Measurements from ENCODE around the gene ANAPC13.

ANAPC13 gene

GRCh38 chr3:134481166-134481565, 4.6 kb downstream of the ANAPC13 start:
- no peak for DNase-seq

GRCh38 chr3:134480546-134480945, 5.2 kb downstream of the ANAPC13 start:
- no peak for DNase-seq

- no peak for DNase-seq
These were observed 7.8 kb downstream of the ANAPC13 start for GRCh38 chr3:134477938-134478337.

- no peak for DNase-seq
These were observed 8.8 kb downstream of the ANAPC13 start for GRCh38 chr3:134477002-134477401.

- no peak for DNase-seq
These were observed 9.5 kb downstream of the ANAPC13 start for GRCh38 chr3:134476306-134476705.

- DNase-seq = no peak
These were observed 10.8 kb downstream of the ANAPC13 start for GRCh38 chr3:134474956-134475355.

- peak; percentile 71 for DNase-seq
These were observed 11.8 kb downstream of the ANAPC13 start for GRCh38 chr3:134473868-134474546.

- no peak for DNase-seq
These were observed 13.0 kb downstream of the ANAPC13 start for GRCh38 chr3:134472831-134473230.

GRCh38 chr3:134471521-134472193, 14.1 kb downstream of the ANAPC13 start:
- DNase-seq = no peak

- no peak for DNase-seq
These were observed 17.3 kb downstream of the ANAPC13 start for GRCh38 chr3:134468519-134468918.

- no peak for DNase-seq
These were observed 19.5 kb downstream of the ANAPC13 start for GRCh38 chr3:134466331-134466730.

- DNase-seq = no peak
These were observed 21.0 kb downstream of the ANAPC13 start for GRCh38 chr3:134464689-134465365.

- no peak for DNase-seq
These were observed 21.6 kb downstream of the ANAPC13 start for GRCh38 chr3:134464064-134464688.

- DNase-seq = no peak
These were observed 22.1 kb downstream of the ANAPC13 start for GRCh38 chr3:134463676-134464063.

- DNase-seq = no peak
These were observed 23.3 kb downstream of the ANAPC13 start for GRCh38 chr3:134462331-134462941.

GRCh38 chr3:134460965-134461364, 24.8 kb downstream of the ANAPC13 start:
- no peak for DNase-seq

- no peak for DNase-seq
These were observed 26.2 kb downstream of the ANAPC13 start for GRCh38 chr3:134459562-134459961.

GRCh38 chr3:134458406-134458945, 27.3 kb downstream of the ANAPC13 start:
- no peak for DNase-seq

- DNase-seq = no peak
These were observed 28.3 kb downstream of the ANAPC13 start for GRCh38 chr3:134457376-134458074.

- DNase-seq = no peak
These were observed 32.2 kb downstream of the ANAPC13 start for GRCh38 chr3:134453631-134454030.

- DNase-seq = no peak
These were observed 35.8 kb downstream of the ANAPC13 start for GRCh38 chr3:134449951-134450350.

- DNase-seq = no peak
These were observed 36.5 kb downstream of the ANAPC13 start for GRCh38 chr3:134449277-134449676.
